ENCODE data around the gene TUBGCP3. TPM values are rescaled to one million over a fixed set of nuclear protein-coding genes. Genes with fewer than 3 reads are reported as not detected.

Gene TUBGCP3
- total RNA-seq, 2 donors from 2014 or later: 53.9 to 59.6 TPM

DNA sequence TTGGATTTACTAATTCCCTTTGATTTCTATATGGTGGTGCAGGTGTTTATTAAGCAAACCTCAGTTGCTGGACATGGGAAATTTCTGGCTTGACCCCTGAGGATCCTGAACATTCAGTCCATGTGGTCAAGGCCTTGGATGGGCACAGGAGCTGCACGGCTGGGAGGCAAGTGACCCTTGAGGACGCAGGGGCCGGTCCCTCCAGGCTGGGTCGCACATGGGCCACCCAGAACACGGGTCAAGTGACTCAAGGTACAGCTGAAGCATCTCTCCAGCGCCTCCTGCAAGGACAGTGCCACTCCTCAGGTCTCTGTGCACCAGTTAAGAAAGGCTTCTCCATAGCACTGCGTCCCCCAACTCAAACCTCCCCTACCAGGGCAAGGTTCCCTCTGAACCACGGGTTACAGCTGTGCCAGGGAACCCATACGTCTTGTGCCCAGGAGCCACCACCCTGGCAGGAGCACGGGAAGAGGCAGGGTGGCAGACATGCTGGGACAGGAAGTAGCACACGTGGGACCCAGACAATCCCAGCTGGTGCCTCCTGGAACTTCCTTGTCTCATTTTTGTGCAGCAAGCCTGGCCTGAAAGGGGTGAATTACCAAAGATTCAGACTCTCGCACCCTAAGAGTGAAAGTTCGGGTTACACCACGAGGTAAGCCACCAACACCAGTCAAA lies 118.7 kb downstream of the TUBGCP3 start:
- Mint-ChIP-seq H3K4me1 (ENCODE audit: low read depth) (no peaks in the 10 kb centered on the region), H3K27ac (no peak overlapping the region), H3K4me3 (no peak overlapping the region), H3K36me3 (ENCODE audit: insufficient read depth in 2 of 2) (no peaks in the 10 kb centered on the region), H3K27me3 (ENCODE audit: low read depth) (no peaks in the 10 kb centered on the region), H3K9me3 (peaks cover 2 to 5% of the 10 kb centered on the region in 2 donors)
- DNase-seq: no peak
- ATAC-seq (replicated peaks in 1 of 2): no peak

GRCh38 chr13:112468069-112468468 lies 119.9 kb downstream of the TUBGCP3 start:
- Mint-ChIP-seq H3K27me3 (ENCODE audit: low read depth) (no peaks in the 10 kb centered on the region), H3K27ac (no peak overlapping the region), H3K9me3 (peaks cover 2 to 5% of the 10 kb centered on the region in 2 donors), H3K4me3 (no peak overlapping the region), H3K4me1 (ENCODE audit: low read depth) (no peaks in the 10 kb centered on the region), H3K36me3 (ENCODE audit: insufficient read depth in 2 of 2) (peaks cover 0 to 3% of the 10 kb centered on the region in 2 donors)
- DNase-seq (no peak), ATAC-seq (replicated peaks in 1 of 2) (no peak)

DNA sequence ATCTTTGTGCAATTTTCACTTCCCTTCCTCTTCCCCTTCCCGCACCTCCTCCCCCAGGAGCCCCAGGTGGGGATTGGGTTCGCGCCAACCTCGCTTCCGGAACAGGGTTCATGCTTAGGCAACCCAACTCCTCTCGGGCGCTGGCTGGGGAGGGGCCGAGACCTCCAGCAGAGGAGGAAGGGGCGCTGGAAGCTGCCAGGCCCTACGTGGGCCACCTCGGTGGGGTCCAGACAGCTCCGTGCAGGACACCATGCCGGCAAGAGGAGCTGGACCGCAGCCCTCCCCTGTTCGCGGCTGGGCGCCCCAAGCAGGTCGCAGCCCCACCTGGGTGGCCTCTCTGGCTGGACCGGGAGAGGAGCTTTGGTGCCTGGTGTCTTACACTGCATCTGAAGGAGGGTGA lies 120.7 kb downstream of the TUBGCP3 start:
- no peak for ATAC-seq (replicated peaks in 1 of 2)
- Mint-ChIP-seq H3K27ac (no peak overlapping the region), H3K36me3 (ENCODE audit: insufficient read depth in 2 of 2) (peaks cover 0 to 7% of the 10 kb centered on the region in 2 donors), H3K9me3 (peaks cover 2 to 5% of the 10 kb centered on the region in 2 donors), H3K27me3 (ENCODE audit: low read depth) (peaks cover 5% of the 10 kb centered on the region), H3K4me3 (no peak overlapping the region), H3K4me1 (ENCODE audit: low read depth) (no peaks in the 10 kb centered on the region)
- no peak for DNase-seq

GRCh38 chr13:112466132-112467058 lies 121.6 kb downstream of the TUBGCP3 start:
- Mint-ChIP-seq H3K27me3 (ENCODE audit: low read depth) (peaks cover 7% of the 10 kb centered on the region), H3K4me1 (ENCODE audit: low read depth) (no peaks in the 10 kb centered on the region), H3K9me3 (peaks cover 0 to 2% of the 10 kb centered on the region in 2 donors), H3K27ac (no peak overlapping the region), H3K36me3 (ENCODE audit: insufficient read depth in 2 of 2) (peaks cover 1 to 12% of the 10 kb centered on the region in 2 donors), H3K4me3 (no peak overlapping the region)
- no peak for ATAC-seq (replicated peaks in 1 of 2)
- DNase-seq: no peak

GRCh38 chr13:112465251-112466131 lies 122.5 kb downstream of the TUBGCP3 start:
- H3K4me1 Mint-ChIP-seq (ENCODE audit: low read depth): no peaks in the 10 kb centered on the region
- peaks cover 0 to 2% of the 10 kb centered on the region in 2 donors for H3K9me3 Mint-ChIP-seq
- no peak for ATAC-seq (replicated peaks in 1 of 2)
- H3K4me3 Mint-ChIP-seq: no peak overlapping the region
- H3K27ac Mint-ChIP-seq: no peak overlapping the region
- peaks cover 7% of the 10 kb centered on the region for H3K27me3 Mint-ChIP-seq (ENCODE audit: low read depth)
- DNase-seq: no peak
- H3K36me3 Mint-ChIP-seq (ENCODE audit: insufficient read depth in 2 of 2): peaks cover 1 to 12% of the 10 kb centered on the region in 2 donors

DNA sequence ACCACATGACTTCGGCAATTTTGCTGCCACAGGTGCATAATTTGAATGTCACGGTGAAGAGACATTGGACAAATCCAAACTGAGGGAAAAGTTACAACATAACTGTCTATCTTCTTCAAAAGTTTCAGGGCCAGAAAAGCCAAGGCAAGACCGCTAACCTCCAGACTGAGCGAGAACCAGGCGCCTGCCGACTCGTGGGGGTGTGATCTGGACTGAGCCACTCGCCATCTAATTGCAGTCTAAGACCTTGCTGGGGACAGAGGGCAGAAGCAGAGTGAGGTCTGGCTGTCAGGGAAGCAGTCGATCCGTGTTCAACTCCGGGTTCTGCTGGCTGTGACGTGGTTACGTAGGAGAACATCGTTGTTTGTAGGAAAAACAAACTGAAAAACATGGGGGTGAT lies 123.2 kb downstream of the TUBGCP3 start:
- peaks cover 1 to 13% of the 10 kb centered on the region in 2 donors for H3K36me3 Mint-ChIP-seq (ENCODE audit: insufficient read depth in 2 of 2)
- no peaks in the 10 kb centered on the region for H3K4me1 Mint-ChIP-seq (ENCODE audit: low read depth)
- no peak for ATAC-seq (replicated peaks in 1 of 2)
- H3K27ac Mint-ChIP-seq: no peak overlapping the region
- H3K4me3 Mint-ChIP-seq: no peak overlapping the region
- peaks cover 12% of the 10 kb centered on the region for H3K27me3 Mint-ChIP-seq (ENCODE audit: low read depth)
- peaks cover 1% of the 10 kb centered on the region in 2 donors for H3K9me3 Mint-ChIP-seq
- DNase-seq: no peak

DNA sequence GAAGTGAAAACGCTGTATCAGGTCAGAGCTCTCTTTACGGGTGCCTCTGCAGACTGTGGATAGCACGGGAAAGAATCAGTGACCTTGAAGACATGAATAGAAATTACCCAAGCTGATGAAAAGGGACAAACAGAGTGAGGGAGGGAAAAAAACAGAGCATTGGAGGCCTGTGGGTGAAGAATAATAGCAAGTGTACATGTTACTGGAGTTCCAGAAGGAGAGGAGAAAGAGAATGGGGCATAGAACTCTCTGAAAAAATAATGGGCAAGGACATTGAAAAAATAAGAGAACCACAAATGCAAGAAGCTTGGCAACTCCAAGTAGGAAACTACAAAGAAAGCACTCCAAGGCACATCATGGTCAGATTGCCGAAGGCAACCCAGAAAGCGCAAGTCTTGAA lies 125.5 kb downstream of the TUBGCP3 start:
- no peak overlapping the region for H3K4me3 Mint-ChIP-seq
- DNase-seq (no peak), ATAC-seq (replicated peaks in 1 of 2) (no peak)
- no peak overlapping the region for H3K27ac Mint-ChIP-seq
- peaks cover 25% of the 10 kb centered on the region for H3K27me3 Mint-ChIP-seq (ENCODE audit: low read depth)
- no peaks in the 10 kb centered on the region for H3K4me1 Mint-ChIP-seq (ENCODE audit: low read depth)
- H3K36me3 Mint-ChIP-seq (ENCODE audit: insufficient read depth in 2 of 2): peaks cover 1 to 15% of the 10 kb centered on the region in 2 donors
- H3K9me3 Mint-ChIP-seq: peaks cover 3 to 7% of the 10 kb centered on the region in 2 donors

GRCh38 chr13:112457485-112457884 lies 130.5 kb downstream of the TUBGCP3 start:
- H3K9me3 Mint-ChIP-seq: peaks cover 3 to 7% of the 10 kb centered on the region in 2 donors
- no peak overlapping the region for H3K4me3 Mint-ChIP-seq
- H3K36me3 Mint-ChIP-seq (ENCODE audit: insufficient read depth in 2 of 2): peaks cover 1 to 10% of the 10 kb centered on the region in 2 donors
- no peak for ATAC-seq (replicated peaks in 1 of 2)
- no peaks in the 10 kb centered on the region for H3K4me1 Mint-ChIP-seq (ENCODE audit: low read depth)
- peaks cover 22% of the 10 kb centered on the region for H3K27me3 Mint-ChIP-seq (ENCODE audit: low read depth)
- DNase-seq: no peak
- no peak overlapping the region for H3K27ac Mint-ChIP-seq

DNA sequence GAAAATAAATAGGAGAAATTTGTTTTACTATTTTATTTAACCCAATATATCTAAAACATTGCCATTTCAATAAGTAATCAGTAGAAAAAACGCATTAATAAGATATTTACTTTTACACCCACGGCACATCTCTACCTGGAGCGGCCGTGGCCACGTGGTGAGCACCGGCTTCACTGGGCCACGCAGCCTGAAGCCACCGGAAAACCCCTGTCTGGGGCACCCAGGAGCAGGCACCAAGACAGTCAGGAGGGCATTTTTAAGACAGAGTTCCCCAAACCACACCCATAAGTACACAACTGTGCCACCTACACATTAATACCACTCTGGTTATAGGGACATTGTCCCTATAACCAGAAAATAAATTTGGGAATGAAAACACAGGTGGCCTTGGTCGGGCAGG lies 130.9 kb downstream of the TUBGCP3 start:
- no peaks in the 10 kb centered on the region for H3K4me1 Mint-ChIP-seq (ENCODE audit: low read depth)

DNA sequence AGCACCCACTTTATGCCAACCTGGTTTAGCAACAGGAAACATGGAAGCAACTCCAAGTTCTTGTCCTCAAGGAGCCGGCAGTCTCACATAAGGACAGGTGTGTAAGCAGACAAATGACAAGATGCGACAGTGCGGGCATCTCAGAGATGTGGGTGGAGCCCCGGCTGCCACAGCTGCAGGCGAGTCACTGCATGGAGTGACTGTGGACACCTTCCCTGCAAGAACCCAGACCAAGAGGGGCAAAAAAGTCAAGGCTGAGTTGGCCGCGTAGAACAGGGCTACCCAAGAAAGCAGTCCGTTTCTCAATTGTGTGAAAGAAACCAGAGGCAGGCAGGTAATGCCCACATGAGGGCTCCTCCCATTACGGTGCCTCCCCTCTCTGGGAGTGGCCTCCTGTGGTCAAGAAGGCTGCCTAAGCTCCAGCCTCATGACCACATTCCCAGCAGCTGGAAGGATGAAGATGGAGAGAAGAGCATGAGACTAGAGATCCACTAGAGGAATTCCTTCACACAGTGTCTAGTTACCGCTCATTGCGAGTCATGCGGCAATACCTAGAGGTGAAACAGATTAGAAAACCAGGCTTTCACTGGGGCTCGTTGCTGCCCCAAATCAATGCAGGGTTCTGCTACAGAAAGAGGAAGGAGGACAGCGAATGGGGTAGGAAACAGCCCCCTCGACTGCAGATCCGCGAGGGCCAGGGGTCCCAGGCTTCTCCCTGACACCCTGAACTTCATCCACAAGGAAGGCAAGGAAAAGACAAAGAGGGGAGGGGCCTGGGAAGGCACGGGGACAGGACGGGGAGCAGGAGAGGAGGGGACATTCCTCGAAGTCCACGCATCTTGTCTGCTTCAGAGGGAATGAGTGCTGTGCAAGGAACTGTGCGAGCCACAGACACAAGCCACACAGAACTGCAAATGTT lies 131.6 kb downstream of the TUBGCP3 start:
- Mint-ChIP-seq H3K36me3 (ENCODE audit: insufficient read depth in 2 of 2) (peaks cover 0 to 4% of the 10 kb centered on the region in 2 donors), H3K27me3 (ENCODE audit: low read depth) (peaks cover 18% of the 10 kb centered on the region), H3K4me3 (no peak overlapping the region), H3K9me3 (peaks cover 3 to 7% of the 10 kb centered on the region in 2 donors), H3K4me1 (ENCODE audit: low read depth) (no peaks in the 10 kb centered on the region), H3K27ac (no peak overlapping the region)
- ATAC-seq (replicated peaks in 1 of 2): no peak
- DNase-seq: no peak

More for the DNA sequence above, 130.9 kb downstream of the TUBGCP3 start:
- H3K4me3 Mint-ChIP-seq: no peak overlapping the region
- ATAC-seq (replicated peaks in 1 of 2): no peak
- DNase-seq: no peak
- peaks cover 3 to 7% of the 10 kb centered on the region in 2 donors for H3K9me3 Mint-ChIP-seq
- H3K27ac Mint-ChIP-seq: no peak overlapping the region
- peaks cover 1 to 6% of the 10 kb centered on the region in 2 donors for H3K36me3 Mint-ChIP-seq (ENCODE audit: insufficient read depth in 2 of 2)
- H3K27me3 Mint-ChIP-seq (ENCODE audit: low read depth): peaks cover 18% of the 10 kb centered on the region

DNA sequence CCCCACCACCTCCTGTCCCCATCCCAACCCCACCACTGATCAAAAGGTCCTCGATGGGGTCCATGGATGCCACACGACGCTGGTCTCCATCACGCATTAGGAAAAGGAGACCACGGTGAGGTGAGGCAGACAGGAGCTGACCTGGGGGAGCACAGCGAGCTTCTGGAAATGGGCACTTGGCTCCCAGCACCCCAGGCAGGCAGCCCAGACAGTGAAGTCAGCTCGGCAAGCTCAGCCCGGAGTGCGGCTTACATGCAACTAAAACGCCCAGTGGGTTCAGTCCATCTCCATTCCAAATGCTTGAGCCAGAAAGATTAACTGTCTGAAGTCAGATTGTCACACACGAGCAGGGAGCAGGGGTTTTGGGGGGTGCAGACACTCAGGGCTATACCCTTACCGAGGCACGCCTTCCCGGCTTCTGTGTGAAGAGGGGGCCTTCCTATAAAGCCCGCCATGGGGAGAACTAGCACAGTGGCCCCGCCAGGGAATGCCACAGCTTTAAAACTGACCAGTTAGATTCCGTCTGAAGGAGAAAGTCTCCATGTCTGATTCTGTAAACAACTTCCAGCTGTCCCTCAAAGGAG lies 132.4 kb downstream of the TUBGCP3 start:
- peaks cover 3 to 7% of the 10 kb centered on the region in 2 donors for H3K9me3 Mint-ChIP-seq
- peaks cover 0 to 4% of the 10 kb centered on the region in 2 donors for H3K36me3 Mint-ChIP-seq (ENCODE audit: insufficient read depth in 2 of 2)
- no peak for ATAC-seq (replicated peaks in 1 of 2)
- no peak for DNase-seq
- no peak overlapping the region for H3K27ac Mint-ChIP-seq
- H3K4me1 Mint-ChIP-seq (ENCODE audit: low read depth): no peaks in the 10 kb centered on the region
- H3K4me3 Mint-ChIP-seq: no peak overlapping the region
- H3K27me3 Mint-ChIP-seq (ENCODE audit: low read depth): peaks cover 18% of the 10 kb centered on the region

Measured in activated T-cell treated with anti-CD3 and anti-CD28 coated beads, Interleukin-2, amount 50 U/mL, for 72 hours (primary cell).